Cerebellar cortex (tissue), 1 donor: Measurements from ENCODE around the gene ACOXL.

ENCODE experiments used
- DNase-seq: peaks from one replicate; pipeline ENCODE4 v3.0.0-alpha.2; 2015; ENCODE audit warnings: low spot score

ACOXL gene

GRCh38 chr2:111116011-111116746 is 383.8 kb downstream of the ACOXL start:
- DNase-seq: no peak

- DNase-seq: peak; percentile 72
Measured at GRCh38 chr2:111116843-111117597, 384.6 kb downstream of the ACOXL start.

- DNase-seq: no peak
Measured at GRCh38 chr2:111117598-111118480, 385.5 kb downstream of the ACOXL start.

GRCh38 chr2:111118481-111118980 is 386.2 kb downstream of the ACOXL start:
- DNase-seq: no peak

GRCh38 chr2:111118981-111119821 is 386.8 kb downstream of the ACOXL start:
- DNase-seq: no peak

- no peak for DNase-seq
Measured at GRCh38 chr2:111119822-111120252, 387.5 kb downstream of the ACOXL start.

- peak; percentile 75 for DNase-seq
Measured at GRCh38 chr2:111120253-111121027, 388.1 kb downstream of the ACOXL start, which contains the start of gene BCL2L11. Gene BCL2L11, plus strand, starts transcription at chr2:111120914. Its CDS starts 2,832 bp downstream, at chr2:111123746.

GRCh38 chr2:111121028-111121827 is 388.9 kb downstream of the ACOXL start:
- DNase-seq: peak; percentile 21

- peak; percentile 62 for DNase-seq
Measured at GRCh38 chr2:111121828-111122630, 389.7 kb downstream of the ACOXL start.

GRCh38 chr2:111122631-111123421 is 390.5 kb downstream of the ACOXL start:
- DNase-seq: peak; percentile 26

- DNase-seq: no peak
Measured at GRCh38 chr2:111123751-111124150, 391.4 kb downstream of the ACOXL start.

- DNase-seq: no peak
Measured at GRCh38 chr2:111126581-111126980, 394.2 kb downstream of the ACOXL start.

- no peak for DNase-seq
Measured at GRCh38 chr2:111127351-111127750, 395.0 kb downstream of the ACOXL start.

GRCh38 chr2:111128096-111128495 is 395.7 kb downstream of the ACOXL start:
- DNase-seq: no peak

- no peak for DNase-seq
Measured at GRCh38 chr2:111133603-111134002, 401.2 kb downstream of the ACOXL start.

GRCh38 chr2:111134055-111134454 is 401.7 kb downstream of the ACOXL start:
- DNase-seq: no peak

GRCh38 chr2:111135237-111135909 is 403.0 kb downstream of the ACOXL start:
- no peak for DNase-seq
